Skeletal muscle cell (primary cell): ENCODE results near the gene GTF2H3.

ENCODE experiments used
- DNase-seq: peaks from one replicate; pipeline ENCODE4 v3.0.0-alpha.2; 2010; ENCODE audit warnings: low read depth
- H3K4me3 ChIP-seq: 2 replicates; pipeline ENCODE4 v1.5.1; 2011; ENCODE audit warnings: low read depth, mild to moderate bottlenecking, control low read depth, low read length, moderate library complexity

The GTF2H3 gene

DNA sequence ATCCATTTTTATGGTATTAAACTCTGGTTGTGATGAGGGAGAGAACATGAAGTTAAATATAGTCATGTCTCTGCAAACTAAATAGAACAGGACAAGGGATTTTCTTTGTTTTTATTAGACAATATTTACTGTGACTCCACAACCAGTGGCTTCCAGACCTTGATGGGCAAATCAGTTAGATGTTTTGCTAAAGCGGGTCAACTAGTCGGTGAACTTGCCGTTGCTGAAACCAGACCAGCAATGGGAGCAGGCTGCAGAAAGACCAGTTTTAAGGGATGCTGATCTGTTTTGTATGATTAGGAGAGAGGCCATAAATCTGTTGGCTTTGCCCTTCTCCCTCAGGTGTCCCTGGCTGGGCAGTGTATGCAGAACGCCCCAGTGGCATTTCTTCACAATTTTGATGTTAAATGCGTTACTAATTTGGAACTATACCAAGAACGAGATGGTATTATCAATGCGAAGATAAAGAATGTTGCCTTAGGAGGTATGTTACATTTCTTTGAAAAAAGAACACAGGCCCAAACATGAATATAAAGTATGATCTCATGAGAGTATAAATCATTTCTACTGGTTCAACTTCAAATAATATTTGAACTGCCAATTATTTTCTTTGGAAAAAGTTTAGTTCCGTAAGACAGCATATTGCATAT, 56.7 kb downstream of the GTF2H3 start:
- DNase-seq = no peak
- H3K4me3 ChIP-seq = no peak overlapping the region

- no peak overlapping the region for H3K4me3 ChIP-seq
Measured at GRCh38 chr12:123696207-123696606, 62.6 kb downstream of the GTF2H3 start.

GRCh38 chr12:123696646-123697045, 63.0 kb downstream of the GTF2H3 start:
- H3K4me3 ChIP-seq = no peak overlapping the region
- no peak for DNase-seq

More at GRCh38 chr12:123696207-123696606, 62.6 kb downstream of the GTF2H3 start:
- no peak for DNase-seq

- no peak overlapping the region for H3K4me3 ChIP-seq
- no peak for DNase-seq
Measured at GRCh38 chr12:123705935-123706334, 72.3 kb downstream of the GTF2H3 start.

DNA sequence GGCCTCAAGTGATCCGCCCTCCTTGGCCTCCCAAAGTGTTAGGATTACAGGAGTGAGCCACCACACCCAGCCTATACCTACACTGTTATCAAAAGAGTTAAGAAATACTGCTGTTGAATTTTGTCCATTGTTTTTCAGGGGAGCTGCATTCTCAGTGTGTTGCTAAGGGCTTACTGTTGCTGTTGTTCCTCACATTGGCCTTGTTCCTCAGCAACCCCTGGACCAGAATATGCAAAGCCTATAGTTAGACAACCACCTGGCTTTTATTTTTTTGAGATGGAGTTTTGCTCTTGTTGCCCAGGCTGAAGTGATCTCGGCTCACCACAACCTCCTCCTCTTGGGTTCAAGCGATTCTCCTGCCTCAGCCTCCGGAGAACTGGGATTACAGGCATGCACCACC, 73.8 kb downstream of the GTF2H3 start:
- H3K4me3 ChIP-seq = no peak overlapping the region
- no peak for DNase-seq
